ENCODE measurements around the gene TAF10.

TAF10 gene

DNA sequence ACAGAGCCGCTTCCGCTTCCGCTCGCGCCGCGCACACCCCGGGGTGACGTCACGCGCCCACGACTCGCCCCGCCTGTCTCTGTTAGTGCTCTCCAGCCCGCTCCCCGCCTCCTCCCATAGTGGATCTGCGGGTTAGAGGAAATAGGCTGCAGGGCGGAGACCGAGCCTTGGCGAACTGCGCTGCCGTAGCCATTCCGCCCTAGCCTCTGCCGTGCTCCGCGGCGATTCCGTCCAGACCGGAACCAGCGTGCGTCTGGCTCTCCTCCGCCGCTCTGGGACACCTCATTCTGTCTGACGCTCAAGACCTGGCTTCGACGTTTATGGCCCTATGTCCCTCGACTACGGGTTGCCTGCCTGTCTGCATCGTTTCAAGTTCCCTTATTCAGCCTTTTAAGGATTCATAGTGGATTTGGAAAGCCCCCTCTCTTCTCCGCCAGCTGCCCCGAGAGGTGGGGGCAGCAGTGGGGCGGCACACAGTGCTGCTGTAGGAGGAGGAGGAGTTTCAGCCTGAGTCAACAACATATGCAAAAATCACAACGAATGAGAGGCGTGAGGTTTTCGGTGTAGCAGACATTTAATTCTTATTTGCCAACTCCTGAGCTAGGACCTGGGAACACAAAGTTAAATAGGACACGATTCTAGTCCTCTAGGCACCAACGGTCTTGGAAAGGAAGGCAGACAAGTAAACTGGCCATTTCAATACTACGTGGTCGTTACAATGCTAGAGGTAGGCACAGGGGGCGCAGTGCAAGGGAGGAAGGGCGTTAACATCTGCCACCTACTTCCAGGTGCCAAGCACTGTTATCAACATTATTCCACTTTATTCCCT, at the start of gene TAF10:
TAF10 (minus strand) TSS at position 4 of the 829 bp plus-strand sequence. CDS start 27 bp downstream, outside the sequence.
- DNase-seq: peak; percentile 65

DNA sequence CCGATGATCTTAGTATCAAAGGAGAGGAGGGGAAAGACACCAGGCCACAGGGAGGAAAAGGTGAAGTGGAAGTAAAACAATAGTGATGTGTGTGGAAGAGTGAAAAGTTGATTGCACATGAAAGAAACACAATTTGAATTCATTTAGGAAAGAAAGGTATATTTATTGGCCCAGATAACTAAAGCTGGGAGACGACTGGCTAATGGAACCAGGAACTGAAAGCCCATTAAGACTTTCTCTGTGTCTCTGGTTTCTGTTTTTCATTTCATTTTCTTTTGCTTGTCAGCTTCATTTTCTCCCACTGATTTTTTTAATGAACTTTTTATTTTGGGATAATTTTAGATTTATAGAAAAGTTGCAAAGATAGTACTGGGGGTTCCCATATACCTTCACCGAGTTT, 48.7 kb upstream of the TAF10 start:
- DNase-seq: no peak

DNA sequence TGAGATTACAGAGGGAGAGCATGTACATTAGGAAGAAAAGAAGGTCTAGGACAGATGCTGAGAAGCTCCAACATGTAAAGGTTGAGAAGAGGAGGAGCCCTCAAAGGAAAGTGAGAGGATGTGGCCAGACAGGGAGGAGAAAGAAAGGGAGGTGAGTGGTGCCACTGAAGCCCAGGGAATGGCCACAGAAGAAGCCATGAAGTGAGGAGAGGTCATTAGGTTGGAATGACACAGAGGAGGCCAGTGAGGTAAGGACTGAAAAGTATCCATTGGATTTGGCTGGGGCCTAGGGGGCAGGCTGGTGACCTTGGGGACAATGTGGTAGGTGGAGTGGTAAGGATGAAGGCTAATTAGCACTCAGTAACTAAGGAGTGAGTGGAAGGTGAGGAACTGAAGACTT, 46.6 kb upstream of the TAF10 start:
- DNase-seq: no peak

DNA sequence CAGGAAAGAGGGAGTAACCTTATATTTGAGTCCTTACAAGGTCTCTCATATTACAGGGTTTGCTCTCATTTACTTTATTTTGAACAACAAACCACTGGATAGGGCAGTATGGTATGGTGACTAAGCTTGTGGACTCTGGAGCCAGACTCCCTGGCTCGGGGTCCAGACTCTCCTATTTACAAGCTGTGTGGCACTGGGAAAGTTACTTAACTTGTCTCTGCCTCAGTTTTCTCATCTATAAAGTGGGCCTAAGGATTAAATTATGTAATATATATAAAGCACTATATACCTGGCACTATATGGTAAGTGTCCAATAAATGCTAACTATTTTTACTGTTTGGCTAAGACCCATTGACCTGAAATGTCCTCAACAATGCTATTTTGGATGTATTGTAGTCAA, 45.3 kb upstream of the TAF10 start:
- no peak for DNase-seq

DNA sequence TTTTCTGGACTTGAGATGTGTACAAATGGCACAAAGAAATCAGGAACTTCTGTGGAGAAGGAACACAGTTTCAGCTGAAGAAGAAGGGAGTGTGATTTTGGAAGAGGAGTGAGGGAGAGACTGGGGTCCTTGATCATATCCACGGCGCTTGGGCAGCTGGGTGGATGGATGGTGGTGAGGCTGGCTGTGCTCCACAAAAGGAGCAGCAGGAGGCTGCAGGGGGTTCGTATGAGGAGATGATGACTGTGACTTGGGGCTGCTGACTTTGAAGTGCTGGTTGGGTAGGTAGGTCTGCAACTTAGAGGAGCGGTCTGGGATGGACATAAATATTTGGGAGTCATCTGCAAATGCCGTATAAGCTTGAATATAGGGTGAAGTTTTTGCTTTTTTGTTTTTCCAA, 44.9 kb upstream of the TAF10 start:
- no peak for DNase-seq

DNA sequence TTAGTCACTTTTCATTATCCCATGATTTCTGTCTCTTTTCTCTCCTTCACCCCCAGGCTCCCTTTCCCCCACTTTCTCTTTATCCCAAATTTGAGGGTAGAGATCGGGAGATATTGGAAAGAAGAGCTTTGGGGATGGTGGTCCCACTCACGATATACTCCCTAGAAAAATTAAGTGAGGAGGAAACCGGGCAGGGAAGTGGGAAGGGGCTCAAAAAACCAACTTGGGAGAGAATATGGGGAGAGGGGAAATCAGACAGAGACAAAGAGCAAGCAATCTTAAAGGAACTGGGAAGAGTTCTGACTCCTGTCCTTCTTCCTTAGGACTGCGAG, 44.5 kb upstream of the TAF10 start:
- DNase-seq: no peak

DNA sequence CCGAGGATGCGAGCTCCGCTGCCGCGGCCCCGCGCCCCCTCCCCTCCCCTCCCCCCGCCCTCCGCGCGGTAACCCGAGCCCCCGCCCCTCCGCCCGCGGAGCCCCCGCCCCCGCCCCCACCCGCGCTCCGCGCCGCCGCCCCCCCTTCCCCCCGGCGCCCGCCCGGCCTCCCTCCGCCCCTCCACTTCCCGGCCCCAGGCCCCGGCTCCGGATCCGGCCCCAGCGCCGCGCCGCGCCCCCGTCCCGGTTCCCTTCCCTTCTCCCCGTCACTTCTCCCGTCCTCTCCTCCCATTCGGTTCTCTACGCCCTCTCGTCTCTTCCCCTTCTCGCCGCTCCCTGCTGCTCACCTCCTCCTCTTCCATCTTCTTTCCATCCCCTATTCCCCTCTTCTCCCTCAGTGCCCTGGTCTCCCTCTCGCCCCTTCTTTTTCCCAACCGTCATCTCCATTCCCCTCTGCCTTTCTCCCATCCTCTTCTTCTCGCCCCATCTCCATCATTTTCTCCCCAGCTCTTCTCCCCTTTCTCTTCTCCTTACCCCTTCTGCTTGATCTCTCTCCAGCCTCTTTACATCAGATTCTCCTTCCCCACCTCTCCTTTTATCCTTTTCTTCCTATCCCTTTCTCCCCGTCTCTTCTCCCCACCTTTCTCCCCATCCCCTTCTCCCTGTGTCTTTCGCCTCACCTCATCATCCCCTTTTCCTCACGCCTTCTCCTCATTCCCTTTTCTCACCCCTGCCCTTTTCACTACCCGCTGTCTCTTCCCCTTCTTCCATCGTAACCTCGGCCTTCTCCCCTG, 44.0 kb upstream of the TAF10 start, which contains the start of gene DCHS1:
DCHS1 (minus strand) TSS at position 20 of the 794 bp plus-strand sequence. CDS start 14,196 bp downstream, outside the sequence.
- DNase-seq: no peak

DNA sequence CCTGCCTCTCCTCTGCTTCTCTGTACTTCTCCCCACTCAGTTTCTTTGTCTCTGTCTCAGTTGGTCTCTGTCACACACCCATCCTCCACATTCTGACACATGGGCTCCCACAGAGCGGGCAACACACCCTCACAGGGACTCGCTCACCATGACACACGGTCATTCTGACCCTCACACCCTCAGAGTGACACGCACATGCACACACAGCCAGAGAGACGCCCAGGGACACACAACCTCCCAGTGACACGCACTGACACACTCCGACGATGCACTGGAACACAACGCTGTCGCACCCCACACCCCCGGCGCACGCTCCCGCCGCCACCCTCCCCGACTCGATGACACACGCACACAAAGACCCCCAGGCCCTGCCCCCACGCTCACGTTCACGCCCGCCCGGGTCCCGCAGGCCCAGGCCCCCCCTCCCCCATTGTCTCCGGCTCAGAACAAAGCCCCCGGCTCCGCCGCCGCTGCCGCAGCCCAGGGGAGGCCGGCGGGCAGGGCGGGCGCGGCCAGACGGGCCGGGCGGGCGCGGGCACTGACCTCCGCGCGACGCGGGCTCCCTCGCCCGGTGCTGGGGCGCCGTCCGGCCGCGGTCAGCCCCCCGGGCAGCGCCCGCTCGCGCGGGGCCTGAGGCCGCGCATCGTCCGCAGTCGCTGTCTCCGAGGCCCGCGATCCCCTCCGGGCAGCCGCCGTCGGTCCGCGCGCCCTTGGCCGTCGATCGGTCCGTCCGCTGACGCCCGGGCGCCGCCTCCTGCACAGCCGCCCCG, 43.2 kb upstream of the TAF10 start:
- no peak for DNase-seq

DNA sequence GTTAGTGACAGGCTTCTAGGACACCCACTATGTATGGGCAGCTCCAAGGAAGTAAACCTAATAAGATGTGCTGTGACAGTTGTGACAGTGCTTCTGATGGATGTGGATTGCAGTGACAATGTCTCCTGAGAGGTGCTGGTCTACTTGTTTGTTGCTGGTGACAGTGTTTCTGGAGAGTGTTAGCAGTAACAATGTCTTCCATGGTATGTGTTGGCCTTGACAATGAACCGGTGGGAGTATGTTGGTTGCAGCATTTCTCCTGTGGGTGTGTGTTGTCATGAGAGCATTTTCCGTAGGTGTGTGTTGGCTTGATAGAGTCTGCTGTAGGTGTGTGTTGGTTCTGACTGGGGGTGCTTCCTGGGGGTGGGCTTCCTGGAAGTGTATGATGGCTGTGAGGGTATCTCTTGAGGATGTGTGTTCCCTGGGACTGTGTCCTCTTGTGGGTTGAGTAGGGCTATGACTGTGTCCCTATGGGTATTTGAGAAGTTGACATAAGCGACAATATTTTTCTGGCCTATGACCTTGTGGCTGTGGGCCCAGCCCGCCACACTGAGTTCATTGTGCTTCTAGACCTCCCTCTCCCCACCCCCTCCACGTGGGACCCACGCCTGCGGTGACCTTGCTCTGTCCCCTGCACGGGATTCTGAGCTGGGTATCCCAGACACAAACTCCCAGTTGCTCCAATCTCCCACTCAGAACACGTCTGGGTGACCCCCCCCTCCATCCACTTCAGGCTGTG, 42.4 kb upstream of the TAF10 start:
- DNase-seq: no peak

DNA sequence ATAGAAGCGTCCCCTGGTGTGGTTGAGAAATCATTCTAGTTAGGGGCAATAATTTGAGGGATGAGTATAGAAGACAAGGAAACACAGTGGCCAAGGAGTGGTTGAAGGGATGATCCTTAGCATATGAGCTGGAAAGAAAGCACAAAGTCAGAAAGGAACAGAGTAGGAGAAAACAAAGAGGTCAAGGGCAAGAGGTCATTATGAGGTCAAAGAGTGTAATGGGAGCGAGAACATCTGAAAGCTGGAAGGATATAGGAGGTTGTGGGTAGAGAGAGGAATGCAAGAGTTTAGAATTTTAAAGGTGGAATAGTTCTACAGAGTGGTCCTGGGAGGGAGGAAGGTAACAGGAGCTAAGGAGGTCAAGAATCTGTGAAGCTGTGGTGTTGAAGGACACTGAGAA, 41.6 kb upstream of the TAF10 start:
- DNase-seq: no peak

DNA sequence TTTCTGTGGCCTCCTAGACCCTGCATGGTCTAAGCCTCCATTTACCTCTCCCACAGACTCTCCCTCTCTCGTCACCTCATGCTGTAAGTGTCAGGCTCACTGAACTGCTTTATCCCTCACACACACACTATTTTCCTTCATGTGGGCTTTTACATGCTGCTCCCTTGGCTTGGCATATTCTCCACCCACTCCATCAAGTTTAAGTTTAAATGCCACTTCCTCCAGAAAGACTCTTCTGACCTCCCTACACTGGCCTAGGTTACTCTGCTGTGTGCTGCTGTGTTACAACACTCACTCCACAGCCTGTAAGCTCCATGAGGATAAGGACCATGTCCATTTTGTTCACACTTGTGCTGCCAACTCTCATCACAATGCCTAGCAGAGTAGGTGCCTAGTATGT, 41.1 kb upstream of the TAF10 start:
- no peak for DNase-seq

DNA sequence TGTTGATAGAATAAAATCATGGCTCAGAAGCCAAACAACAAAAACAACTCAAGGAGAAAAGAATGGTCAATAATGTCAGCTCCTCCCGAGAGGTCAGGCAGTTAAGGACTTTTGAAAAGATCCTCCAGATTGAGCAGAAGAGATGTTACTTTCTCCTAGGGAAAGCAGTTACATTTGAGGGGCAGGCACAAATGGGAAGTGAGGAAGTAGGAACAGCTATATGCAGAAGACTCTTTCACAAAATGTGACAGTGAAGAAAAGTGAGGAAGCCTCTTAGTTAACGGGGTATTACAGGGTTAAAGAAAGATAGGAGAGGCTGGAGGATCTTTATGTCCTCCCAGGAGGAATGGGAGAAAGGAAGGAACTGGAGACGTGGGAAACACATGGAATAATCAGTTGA, 40.2 kb upstream of the TAF10 start:
- DNase-seq: no peak

DNA sequence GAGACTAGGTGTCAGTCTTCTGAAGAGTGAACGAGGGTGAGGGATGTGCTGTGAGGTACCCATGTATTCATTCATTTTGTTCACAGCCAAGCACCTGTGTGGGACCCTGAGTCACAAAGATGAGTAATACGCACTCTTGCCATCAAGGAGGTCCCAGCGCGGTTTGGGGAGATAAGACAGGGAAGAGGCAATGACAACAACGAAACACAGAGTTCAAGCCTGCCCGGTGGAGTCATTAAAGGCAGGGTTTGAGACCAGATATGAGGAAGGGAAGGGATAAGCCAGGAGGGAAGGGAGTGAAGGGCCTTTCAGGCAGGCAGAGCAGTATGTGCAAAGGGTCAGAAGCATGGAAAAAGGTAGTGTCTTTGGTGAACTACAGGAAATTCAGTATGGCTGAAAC, 39.0 kb upstream of the TAF10 start:
- DNase-seq: no peak

DNA sequence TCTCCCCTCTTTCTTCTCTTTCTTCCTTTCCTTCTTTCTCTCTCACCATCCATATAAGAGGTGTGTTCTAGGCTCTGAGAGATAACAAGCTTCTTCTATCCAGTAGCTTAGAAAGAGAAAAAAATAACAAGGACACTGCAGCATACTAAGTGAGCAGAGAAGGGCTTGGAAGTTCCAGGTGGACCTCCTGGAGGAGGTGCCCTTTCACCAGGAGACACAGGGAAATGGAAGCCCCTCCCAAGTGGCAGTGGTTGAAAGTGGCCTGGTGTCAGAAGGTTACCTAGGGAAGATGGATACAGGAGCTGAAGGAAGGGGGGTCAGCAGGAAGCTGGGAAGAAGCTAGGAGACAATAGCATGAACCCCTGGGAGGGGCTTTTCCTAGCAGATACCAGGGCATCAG, 38.1 kb upstream of the TAF10 start:
- no peak for DNase-seq

DNA sequence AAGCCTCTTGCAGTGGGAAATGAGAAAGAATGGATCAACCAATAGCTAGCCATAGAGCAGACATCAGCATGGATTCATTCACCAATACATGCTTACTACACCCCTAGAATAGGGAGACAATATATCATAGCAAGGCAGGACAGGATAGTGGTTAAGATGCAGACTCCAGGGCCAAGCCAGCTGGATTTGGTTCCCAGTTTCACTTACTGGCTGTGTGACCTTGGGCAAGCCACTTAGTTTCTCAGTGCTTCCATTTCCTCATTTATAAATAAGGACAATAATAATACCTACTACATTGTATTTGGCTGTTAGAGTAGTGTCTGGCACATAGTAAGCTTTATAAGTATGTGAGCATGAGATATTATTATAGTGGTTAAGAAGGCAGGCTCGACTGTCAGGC, 36.5 kb upstream of the TAF10 start:
- DNase-seq: no peak

DNA sequence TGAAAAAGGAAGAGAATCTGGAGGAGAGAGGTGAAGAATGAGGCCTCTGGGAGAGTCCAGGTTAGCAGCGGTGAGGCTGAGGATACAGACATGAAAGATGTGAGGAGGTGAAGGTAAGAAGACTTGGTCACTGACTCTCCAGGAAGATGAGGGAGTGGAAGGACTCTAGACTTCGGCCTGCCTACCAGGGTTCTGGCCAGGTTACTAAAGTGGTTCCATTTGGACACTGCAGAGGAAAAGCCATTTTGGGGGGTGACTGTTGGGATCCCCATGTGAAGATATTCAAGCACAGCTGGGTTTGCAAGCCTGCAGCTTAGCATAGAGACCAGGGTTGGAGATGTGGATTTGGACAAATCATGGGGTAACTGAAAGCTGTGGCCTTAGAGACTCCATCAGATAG, 35.8 kb upstream of the TAF10 start:
- DNase-seq: no peak

DNA sequence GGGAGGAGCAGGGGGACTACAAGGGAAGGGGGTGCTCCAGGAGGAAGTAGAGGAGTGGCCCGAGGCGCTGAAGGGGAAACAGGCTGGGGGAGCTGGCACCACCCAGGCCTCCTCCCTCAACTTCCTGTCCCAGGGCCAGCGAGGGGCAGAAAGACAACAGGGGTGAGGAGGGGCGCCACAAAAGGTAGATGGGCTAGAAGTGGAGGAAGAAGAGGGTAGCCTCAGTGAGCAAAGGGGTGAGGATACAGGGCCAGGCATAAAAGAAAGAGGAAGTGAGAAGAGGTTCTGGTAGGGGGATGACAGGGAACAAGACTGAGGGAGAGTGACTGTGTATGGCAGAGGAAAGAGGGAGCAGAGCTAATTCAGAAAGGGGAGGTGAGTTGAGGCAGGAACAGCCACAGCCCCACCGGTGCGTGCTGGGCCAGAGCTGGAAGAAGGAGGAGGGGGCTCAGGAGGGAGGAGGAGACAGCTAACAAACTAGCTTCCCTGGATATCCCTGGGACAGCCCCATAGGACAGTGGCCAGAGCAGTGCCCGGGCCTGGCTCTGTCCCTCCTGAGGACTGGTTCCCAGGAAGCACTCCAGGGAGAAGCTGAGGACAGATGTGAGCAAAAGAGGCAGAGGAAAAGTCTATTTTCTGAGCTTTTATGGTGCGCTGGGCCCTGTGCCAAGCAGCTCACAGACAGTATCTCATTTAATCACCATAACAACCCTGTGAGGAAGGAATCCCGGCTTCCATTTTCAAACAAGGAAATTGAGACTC, 35.1 kb upstream of the TAF10 start:
- DNase-seq: no peak

DNA sequence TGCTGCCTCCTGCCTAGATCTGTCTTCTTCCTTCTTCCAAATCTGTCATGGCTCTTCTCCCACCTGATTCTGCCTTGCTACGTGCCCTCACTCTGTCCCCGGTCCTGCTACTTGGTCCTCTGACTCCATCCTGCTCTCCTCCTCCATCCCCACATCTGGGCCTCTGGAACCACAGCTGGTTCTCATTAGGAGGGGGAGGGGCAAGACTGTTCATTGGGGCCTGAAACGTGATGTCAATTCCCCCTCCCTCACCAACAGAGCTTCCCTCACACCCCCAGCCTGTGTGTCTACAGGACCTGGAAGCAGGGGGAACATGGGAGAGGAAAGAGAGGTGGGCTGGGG, 34.5 kb upstream of the TAF10 start:
- no peak for DNase-seq

DNA sequence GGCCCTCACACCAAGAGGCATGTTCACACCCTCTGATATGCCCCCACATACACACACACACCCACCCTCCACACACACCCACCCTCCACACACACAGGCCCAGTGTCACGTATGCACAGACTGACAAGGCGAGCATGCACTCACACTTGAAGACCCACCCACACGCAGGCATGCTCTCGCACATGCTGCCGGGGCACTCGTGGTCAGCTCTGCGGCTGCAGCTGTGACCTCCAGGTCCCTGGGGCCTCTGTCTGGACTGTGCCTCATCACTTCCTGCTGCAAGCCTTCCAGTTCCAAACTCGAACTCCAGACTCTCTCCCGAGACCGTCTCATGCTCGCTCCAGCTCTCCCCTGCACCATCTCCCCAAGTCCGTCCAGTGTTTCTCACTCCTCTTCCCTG, 34.1 kb upstream of the TAF10 start:
- DNase-seq: no peak

DNA sequence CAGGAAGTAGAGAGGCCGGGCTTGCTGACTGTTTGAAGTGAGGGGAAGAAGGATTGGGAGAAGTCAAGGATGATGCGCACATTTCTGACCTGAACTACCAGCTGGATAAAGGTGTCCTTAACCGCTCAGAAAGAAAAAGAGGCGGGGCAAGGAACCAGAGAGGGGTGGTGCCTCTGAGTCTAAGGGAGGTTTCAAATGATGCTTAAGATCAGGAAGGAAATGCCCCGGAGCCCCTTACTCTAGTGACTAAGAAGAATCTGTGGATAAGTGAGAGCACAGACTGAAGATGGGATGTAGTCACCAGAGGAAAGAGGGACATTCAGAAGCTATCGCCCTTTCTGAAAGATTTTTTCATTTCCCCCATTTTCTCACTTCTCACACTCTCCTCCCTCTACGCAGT, 30.9 kb upstream of the TAF10 start:
- DNase-seq: no peak

DNA sequence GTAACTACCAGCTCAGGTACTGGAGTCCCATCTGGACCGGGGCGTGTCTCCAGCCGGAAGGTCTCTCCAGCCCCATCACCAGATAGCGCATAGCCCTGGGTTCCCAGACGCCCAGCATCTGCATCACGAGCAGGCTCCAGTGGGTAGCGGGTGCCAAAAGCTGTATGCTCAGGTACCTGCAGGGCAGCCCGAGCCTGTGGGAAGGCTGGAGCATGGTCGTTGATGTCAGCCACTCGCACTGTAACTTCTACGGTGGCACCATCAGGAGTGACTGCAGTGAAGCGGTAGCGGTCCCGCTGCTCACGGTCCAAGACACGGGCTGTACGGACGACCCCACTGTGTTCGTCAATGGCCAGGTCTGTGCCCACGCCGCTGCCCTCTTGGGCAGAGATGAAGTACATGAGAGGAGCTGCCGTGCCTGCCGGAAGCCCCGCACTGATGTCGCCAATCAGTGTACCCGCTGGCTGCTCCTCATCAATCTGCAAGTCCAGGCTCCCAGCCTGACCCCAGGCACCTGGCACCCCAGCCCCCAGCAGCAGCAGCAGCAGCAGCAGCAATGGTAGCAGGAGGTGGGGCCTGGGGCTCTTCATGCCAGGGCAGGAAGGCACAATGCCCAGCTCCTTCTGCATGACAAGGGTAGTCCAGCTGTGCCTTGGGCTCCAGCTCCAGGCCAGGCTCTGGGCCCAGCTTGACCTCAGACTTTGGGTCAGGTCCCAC, 29.1 kb upstream of the TAF10 start:
- DNase-seq: no peak
